Psoas muscle (tissue), 8 donors: ENCODE results near the gene OBP2A. TPM values are rescaled to one million over a fixed set of nuclear protein-coding genes. Genes with fewer than 3 reads are reported as not detected.

Experiments used
- ATAC-seq, 4 donors: fragments of 200-7000 bp; cut with Tn5 transposase; one replicate each; pipeline ENCODE4 v1.9.1; 2020; ENCODE audit warnings: moderate library complexity in 3 of 4, mild to moderate bottlenecking in 2 of 4
- DNase-seq, 2 donors: peaks; one replicate each; pipeline ENCODE4 v3.0.0-alpha.2; 2020
- H3K27ac ChIP-seq: fragments of 200-600 bp; one replicate; pipeline ENCODE4 v1.8.0; 2022
- H3K27me3 ChIP-seq, 3 donors: fragments of 200-600 bp in 1 of 3; one replicate each; pipeline versions ENCODE4 v1.6.1 to v1.8.0; 2013 to 2022; ENCODE audit warnings: low read length in 2 of 3, mild to moderate bottlenecking in 2 of 3, moderate library complexity in 1 of 3; ENCODE audit not compliant: insufficient read depth in 3 of 3
- H3K36me3 ChIP-seq, 2 donors: fragments of 200-600 bp in 1 of 2; one replicate each; pipeline versions ENCODE4 v1.6.1 to v1.8.0; 2013 to 2022; ENCODE audit warnings: low read depth in 1 of 2, mild to moderate bottlenecking in 1 of 2, moderate library complexity in 1 of 2; ENCODE audit not compliant: insufficient read depth in 1 of 2
- H3K4me1 ChIP-seq: fragments of 200-600 bp; one replicate; pipeline ENCODE4 v1.8.0; 2022
- H3K4me3 ChIP-seq: fragments of 200-600 bp; one replicate; pipeline ENCODE4 v1.8.0; 2022; ENCODE audit warnings: mild to moderate bottlenecking
- H3K9me3 ChIP-seq: fragments of 200-600 bp; one replicate; pipeline ENCODE4 v1.8.0; 2022
- WGBS, 3 donors: extraction: QIAGEN DNeasy Blood & Tissue Kit; methylation state at CpG; one replicate each; pipeline versions ENCODE4 v1.1.6 to v1.1.7; 2013; 5-methylcytosine and 5-hydroxymethylcytosine counted together
- intact Hi-C, 2 donors: fragments of 100-400 bp; cut with DNase I; formaldehyde crosslinking; loops; one replicate each; pipeline versions ENCODE4 v1.11.0 to v1.14.2; 2022
- polyA plus RNA-seq, 3 donors: library from polyadenylated mRNA; stranded (reverse); fragments of 200-250 nt; gene quantifications; one replicate each; pipeline ENCODE4 v1.2.3, GENCODE V29; 2013
- total RNA-seq, 4 donors: library from RNA; stranded (reverse); fragmentation: NEBNext Ultra II Directional in 2 of 4; extraction: Animal tissue kit (Norgen Biotek cat#: 25700) in 2 of 4; gene quantifications; one replicate each; pipeline versions ENCODE4 v1.2.1 to v1.2.4, GENCODE V29; 2021 to 2023
- TF ChIP-seq, protein P1 (sequence below): fragments of 200-600 bp; IDR thresholded peaks from one replicate; pipeline ENCODE4 v1.8.0; 2022; ENCODE audit warnings: antibody characterized with exemption
- donor health status: healthy with polysubstance abuse.
- donor health status: DM: no; HTN: no; CAD: no; lungs with moderate emphysema.
- donor health status: Bipolar disorder and iron deficiency.
- donor health status: healthy.
- donor health status: DM: yes; HTN: yes; CAD: no.
- donor health status: DM: no; HTN: no; CAD: no.
- donor health status: DM: no; HTN: no; CAD: no.
- donor health status: DM: yes; HTN: yes; CAD: no.

The OBP2A gene
- total and polyA plus RNA-seq, 7 donors: not detected

DNA sequence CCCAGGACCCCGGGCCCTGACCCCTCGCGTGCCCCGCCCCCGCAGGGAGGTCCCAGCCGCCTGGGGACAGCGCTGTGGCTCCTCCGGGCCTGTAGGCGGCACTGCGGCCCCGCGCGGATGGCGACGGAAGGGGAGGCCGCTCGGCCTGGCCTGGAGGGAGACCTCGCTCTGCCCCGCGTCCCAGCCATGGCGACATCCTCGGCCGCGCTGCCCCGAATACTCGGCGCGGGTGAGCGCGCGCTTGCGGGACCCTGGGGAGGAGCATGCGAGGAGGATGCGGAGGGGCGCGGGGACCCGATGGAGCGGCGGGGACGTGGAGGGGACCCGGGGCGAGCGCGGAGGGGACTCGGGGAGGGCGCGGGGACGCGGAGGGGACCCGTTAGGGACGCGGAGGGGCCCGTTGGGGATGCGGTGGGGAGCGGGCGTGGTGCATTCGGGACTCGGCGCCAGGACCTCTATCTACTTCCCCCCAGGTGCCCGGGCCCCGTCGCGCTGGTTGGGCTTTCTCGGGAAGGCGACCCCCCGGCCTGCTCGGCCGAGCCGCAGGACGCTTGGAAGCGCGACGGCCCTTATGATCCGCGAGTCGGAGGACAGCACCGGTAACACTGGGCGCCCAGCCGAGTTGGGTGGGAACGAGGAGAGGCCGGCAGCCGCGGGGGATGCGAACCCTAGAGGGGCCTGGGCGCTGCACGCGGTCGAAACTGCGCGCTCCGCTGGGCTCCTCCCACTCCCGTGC lies 45.2 kb upstream of the OBP2A start, which contains the start of gene MRPS2:
Gene MRPS2 (plus strand): TSS at position 158 of the 736 bp plus-strand sequence. CDS start 29 bp downstream, at position 187.
- H3K9me3 ChIP-seq: no peaks in the 10 kb centered on the region
- WGBS, 3 donors: 0 to 1% (median 1%) methylated on average over 48 to 92 of the region's 92 CpGs
- peaks cover 10% of the 10 kb centered on the region for H3K4me1 ChIP-seq
- ATAC-seq (peak; percentile 96 to 98 (median 98)), DNase-seq (peak; percentile 90 to 92)
- intact Hi-C loops: loop anchor here in 1 of 2 donors (10.0 kb wide), 1 partner anchor 1366 kb away; the partner anchor contains the start of gene WDR5
- peak within 1 kb of the TSS; percentile 65 for H3K27ac ChIP-seq
- no peaks in the 10 kb centered on the region for H3K27me3 ChIP-seq
- H3K36me3 ChIP-seq: peaks cover 0 to 32% of the 10 kb centered on the region in 2 donors
- TF ChIP-seq, protein P1, sequence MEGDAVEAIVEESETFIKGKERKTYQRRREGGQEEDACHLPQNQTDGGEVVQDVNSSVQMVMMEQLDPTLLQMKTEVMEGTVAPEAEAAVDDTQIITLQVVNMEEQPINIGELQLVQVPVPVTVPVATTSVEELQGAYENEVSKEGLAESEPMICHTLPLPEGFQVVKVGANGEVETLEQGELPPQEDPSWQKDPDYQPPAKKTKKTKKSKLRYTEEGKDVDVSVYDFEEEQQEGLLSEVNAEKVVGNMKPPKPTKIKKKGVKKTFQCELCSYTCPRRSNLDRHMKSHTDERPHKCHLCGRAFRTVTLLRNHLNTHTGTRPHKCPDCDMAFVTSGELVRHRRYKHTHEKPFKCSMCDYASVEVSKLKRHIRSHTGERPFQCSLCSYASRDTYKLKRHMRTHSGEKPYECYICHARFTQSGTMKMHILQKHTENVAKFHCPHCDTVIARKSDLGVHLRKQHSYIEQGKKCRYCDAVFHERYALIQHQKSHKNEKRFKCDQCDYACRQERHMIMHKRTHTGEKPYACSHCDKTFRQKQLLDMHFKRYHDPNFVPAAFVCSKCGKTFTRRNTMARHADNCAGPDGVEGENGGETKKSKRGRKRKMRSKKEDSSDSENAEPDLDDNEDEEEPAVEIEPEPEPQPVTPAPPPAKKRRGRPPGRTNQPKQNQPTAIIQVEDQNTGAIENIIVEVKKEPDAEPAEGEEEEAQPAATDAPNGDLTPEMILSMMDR: peak; percentile 81
- peak within 1 kb of the TSS; percentile 86 for H3K4me3 ChIP-seq

- no peaks in the 10 kb centered on the region for H3K27me3 ChIP-seq
- intact Hi-C loops: loop anchor here in 1 of 2 donors (10.0 kb wide), 1 partner anchor 1367 kb away; the partner anchor contains the start of gene WDR5
- DNase-seq (no peak), ATAC-seq (no peak)
- WGBS, 3 donors: 42 to 44% (median 44%) methylated on average over 35 to 38 of the region's 38 CpGs
- peaks cover 0 to 32% of the 10 kb centered on the region in 2 donors for H3K36me3 ChIP-seq
- no peaks in the 10 kb centered on the region for H3K9me3 ChIP-seq
- H3K4me3 ChIP-seq: peak overlapping the region; percentile 86
- peak overlapping the region; percentile 65 for H3K27ac ChIP-seq
- TF ChIP-seq, protein P1: no peak
- peaks cover 10% of the 10 kb centered on the region for H3K4me1 ChIP-seq
These were observed 44.4 kb upstream of the OBP2A start for GRCh38 chr9:135501261-135502167.

GRCh38 chr9:135502168-135502872 lies 43.6 kb upstream of the OBP2A start:
- intact Hi-C loops: loop anchor here in 1 of 2 donors (10.0 kb wide), 1 partner anchor 1368 kb away; the partner anchor contains the start of gene WDR5
- no peaks in the 10 kb centered on the region for H3K27me3 ChIP-seq
- no peaks in the 10 kb centered on the region for H3K9me3 ChIP-seq
- no peak overlapping the region for H3K27ac ChIP-seq
- H3K4me1 ChIP-seq: peaks cover 10% of the 10 kb centered on the region
- ATAC-seq (no peak), DNase-seq (no peak)
- peak overlapping the region; percentile 86 for H3K4me3 ChIP-seq
- H3K36me3 ChIP-seq: peaks cover 0 to 32% of the 10 kb centered on the region in 2 donors
- WGBS, 3 donors: 81 to 85% (median 82%) methylated on average over 15 of the region's 15 CpGs
- TF ChIP-seq, protein P1: no peak

GRCh38 chr9:135502873-135503321 lies 43.0 kb upstream of the OBP2A start:
- 88 to 91% (median 89%) methylated on average over 15 to 16 of the region's 16 CpGs for WGBS, 3 donors
- Histone ChIP-seq H3K4me3 (no peak overlapping the region), H3K9me3 (no peaks in the 10 kb centered on the region), H3K36me3 (peaks cover 0 to 32% of the 10 kb centered on the region in 2 donors), H3K27me3 (no peaks in the 10 kb centered on the region), H3K27ac (no peak overlapping the region), H3K4me1 (peaks cover 10% of the 10 kb centered on the region)
- intact Hi-C loops: loop anchor here in 1 of 2 donors (10.0 kb wide), 1 partner anchor 1368 kb away; the partner anchor contains the start of gene WDR5
- DNase-seq: no peak
- no peak for ATAC-seq
- TF ChIP-seq, protein P1: no peak
